Retina (tissue), 1 donor: ENCODE data around the gene DSG3.
"Not testable (repeated sequence)": the region's sequence is repeated elsewhere in the genome, so short reads cannot be mapped to it uniquely, and the experiment has no call there.

Experiments used
- DNase-seq: peaks from one replicate; pipeline ENCODE4 v3.0.0-alpha.2; 2016

Gene DSG3

DNA sequence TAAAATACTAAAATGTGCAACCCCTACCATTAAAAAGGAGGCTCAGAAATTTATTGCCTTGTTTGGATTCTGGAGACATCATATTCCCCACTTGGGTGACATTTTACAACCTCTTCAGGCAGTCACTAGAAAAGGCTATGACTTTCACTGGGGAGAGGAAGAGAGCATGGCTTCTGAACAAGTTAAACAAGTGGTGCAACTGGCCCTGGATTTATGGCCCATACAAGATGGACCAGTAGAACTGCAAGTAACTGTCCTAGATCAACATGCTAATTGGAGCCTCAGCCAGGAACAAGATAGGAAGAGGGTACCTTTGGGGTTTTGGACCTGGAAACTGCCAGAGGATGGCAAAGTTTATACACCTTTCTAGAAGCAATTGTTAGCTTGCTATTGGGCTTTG, 46.4 kb downstream of the DSG3 start:
- DNase-seq = no peak

DNA sequence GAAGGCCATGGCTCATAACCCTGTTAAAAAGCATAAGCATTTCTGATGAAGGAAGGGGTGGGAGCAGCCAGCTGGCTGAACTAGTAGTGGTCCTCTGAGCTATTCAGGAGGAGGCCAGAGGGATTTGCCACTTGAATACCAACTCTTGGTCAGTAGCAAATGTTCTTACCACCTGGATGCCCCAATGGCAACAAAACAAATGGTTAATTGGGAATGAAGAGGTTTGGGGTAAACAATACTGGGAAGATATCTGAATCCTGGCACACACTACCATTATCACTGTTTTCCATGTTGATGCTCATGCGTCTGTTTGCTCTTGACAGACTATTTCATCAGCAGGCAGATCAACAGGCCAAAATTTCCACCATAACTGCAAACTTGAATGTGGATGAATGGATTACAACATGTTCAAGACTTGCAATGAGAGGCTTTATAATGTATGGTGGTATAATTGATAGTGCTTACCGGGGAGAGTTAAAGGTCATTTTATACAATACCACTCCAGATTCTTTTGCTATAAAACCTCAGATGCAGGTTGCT, 47.2 kb downstream of the DSG3 start:
- not testable (repeated sequence) for DNase-seq

DNA sequence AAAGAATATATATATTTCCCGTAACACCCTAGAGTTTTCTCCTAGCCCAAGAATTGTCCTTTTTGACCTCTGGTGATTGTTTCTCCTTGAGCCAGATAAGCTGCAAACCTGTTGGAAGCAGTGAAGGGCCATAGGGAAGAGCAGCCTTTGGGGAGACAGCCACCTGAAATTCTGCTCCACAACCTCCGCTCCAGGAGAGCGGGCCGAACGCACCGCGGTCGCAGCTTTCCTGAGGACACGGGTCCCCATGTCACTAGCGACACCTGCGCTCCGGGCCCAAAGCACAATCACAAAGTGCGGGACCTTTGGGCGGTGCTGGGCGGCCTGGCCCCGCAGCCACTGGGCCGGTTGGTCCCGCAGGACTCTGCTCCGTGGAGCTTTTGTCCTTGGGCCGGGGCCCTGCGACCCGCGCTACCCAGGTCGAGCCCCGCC, 49.9 kb downstream of the DSG3 start:
- peak; percentile 72 for DNase-seq

DNA sequence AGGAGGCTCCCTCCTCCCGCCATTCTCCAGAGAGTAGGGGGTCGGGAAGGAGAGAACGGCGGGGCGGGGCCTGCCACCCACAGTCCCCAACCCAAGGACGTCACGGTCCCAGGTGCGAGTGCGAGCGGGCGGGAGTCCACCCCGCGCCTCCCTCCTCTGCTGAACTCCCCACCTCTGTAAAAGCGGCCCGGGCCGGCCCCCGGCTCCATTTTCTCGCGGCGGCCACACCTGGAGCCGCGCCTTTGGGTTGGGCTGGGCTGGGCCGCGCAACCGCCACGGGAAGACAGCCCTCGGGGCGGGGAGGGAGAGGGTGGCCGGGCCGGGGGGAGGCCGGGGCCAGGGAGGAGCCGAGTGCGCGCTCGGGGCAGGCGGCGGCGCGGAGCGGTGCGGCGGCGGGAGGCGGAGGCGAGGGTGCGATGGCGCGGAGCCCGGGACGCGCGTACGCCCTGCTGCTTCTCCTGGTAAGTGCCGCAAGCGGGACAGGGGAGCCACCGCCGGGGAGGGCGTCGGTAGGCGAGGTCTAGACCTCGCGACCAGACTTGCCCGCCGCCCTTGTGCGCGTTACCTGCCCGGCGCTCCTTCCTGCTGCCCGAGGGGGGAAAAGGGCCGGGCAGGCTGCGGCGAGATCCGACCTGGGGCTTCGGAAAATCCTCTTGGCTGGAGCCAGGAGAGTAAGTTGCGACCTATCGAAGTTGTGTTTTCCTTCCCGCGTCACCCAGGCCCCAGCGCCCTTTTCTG, 50.5 kb downstream of the DSG3 start, which contains the start of gene DSG2:
DSG2 (plus strand) TSS at position 342 of the 738 bp plus-strand sequence; CDS start at position 417, 75 bp downstream.
- DNase-seq = peak; percentile 83

DNA sequence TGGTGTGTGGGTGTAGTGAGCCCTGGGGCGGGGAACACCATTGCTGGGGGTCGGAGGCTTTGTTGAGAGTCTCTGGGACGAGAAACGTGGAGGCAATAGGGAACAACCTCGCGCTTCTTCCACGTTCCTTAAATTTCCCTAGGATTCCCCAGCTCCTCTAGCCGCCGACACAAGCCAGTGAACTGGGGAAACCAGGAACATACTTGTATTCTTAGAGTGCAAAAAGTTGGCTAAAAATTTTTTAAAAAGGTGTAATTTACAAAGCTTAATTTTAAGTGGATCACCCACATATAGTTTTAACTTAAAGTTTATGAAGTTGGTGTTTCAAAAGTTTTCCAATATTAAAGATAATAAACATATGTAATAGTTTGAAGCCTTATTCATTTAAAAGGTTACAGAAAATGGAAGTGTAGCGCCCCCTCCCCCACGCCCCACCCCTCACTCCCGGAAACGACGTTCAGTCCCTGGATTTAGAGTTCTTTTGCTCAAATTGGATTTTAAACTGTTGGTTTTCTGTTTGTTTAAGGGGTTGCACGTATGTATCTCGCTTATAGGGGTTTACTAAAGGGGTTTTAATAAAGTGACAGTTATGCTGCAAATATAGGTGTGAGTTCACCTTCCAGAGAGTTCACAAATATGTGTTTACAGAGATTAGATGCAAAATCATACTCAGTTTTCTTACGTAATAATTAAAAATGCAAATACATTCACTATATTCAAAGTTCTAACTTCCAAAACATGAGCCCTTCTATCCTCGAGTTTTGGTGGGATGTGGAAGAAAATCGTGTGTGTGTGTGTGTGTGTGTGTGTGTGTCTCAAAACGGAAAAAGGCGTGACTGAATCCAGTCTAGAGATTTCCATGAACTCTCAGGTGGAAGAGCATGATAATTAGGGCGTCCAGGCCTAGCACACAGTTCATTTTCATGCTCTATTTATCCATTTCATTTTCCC, 51.3 kb downstream of the DSG3 start:
- no peak for DNase-seq

DNA sequence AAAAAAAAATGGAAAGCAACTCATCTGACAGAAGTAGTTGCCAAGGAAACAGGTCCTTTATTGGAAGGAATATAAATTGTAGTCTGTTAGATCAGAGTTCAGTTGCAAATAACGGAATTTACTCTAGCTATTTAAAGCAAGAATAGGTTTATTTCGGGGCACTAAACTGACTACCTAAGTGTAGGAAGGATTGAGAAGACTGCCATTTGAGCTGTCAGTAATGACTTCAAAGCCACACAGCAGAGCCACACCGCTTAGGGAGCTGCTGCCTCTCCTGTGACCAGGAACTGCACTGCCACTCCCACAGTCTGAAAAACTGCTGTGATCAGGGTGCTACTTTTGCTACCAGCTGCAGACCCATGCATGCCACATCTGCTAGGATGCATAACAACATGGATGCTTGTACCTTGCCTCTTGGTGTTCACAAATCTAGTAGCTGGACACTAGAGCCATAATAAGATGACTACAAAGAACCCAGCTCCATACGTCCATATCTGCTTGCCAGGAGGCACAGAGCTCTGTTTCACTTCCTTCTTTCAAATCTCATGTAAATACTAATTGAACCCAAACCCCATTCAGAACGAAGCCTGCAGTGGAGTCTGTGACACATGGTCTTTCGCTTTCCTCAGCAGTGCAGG, 52.6 kb downstream of the DSG3 start:
- no peak for DNase-seq

DNA sequence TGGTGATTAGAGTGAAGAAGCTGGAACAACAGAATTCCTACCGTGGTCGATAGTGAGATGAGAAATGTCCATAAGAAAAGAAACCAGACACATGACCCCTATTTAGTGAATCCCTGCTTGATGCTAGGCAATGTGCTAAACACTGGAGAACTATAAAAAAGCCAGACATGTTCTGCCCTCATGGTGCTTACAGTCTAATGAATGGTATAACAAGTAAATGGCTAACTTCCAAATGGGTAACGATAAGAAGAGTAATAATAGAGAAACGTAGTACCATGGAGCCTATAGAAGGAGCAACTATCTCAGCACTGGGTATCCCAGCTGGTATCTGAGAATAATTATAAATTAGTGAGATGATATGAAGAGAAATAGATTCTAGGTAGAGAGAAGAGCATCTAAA, 55.5 kb downstream of the DSG3 start:
- no peak for DNase-seq

DNA sequence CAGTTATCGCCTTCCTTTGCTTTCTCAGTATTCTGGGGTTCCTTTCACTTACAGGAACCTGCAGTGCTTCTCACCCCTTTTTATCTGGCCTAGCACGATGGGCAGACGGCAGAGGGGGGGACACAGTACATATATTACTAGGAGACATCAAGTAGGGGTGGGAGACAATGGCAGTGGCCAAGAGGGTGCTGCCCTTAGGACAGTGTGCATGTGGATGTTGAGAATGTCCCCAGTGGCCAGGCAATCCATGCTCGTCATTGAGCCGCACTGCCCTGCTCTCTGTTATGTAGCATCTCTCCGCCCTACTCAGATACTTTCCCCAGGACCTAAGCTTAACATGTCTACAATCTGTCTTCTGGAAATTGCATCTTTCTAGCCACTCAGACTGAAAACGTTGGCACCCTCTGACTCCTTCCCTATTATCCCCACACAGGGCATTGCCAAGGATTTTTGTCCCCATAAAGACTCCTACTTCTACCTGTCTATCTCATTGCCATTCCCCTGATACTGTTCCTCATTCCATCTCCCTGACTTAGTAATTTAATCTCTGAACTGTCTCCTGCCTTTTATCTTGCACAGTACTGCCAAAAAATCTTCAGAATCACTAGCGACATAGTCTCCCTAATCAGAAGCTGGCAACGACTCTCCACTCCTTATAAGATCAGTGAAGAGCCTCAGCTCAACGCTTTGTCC, 57.1 kb downstream of the DSG3 start:
- no peak for DNase-seq

DNA sequence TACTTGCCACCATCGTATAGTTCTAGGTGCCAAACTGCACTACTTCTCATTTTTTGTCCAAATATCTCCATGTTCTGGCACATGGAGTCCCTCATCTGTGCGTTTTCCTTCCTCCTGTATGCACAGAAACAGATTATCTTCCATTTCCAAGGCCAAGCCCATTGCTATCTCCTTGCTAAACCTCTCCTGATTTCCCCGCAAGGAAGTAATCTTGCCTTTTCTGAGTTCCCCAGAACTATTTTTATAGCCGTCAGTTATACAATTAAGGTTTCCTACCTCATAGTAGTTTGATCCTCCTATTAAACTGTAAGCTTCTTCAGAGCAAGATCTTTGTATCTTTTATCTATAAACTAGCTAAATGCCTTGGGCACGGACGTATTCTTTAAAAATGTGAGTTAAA, 57.6 kb downstream of the DSG3 start:
- no peak for DNase-seq

DNA sequence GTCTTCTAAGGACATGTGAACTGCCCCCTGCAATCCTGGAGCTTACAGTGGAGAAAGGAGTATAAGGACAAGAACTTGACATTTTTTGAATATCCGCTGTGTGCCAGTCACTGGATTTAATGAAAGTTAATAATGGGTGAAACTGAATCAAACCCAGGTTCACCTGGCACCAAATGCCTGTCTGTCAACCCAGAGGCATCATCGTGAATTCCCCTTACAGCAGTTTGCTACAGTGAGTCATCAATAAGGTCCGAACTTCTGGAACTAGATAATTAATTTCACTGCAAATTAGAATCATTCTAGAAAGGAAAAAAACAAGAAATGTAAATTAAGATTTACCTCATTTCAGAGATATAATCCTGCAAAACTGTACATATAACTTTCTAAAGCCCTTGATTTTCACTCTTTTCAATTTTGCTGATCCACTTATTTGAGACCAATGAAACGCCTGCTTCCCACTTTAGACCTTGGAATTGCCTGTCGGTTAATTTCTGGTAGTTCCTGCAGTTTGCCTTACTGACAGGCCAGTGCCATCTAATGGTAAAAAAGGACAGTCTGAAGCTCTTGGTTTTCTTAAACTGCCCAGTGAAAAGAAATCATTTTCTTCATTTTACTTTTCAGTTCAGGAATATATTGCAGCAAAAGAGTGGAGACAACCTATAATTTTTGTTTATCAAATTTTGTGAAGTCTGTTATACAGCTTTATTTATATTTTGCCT, 58.6 kb downstream of the DSG3 start:
- no peak for DNase-seq

DNA sequence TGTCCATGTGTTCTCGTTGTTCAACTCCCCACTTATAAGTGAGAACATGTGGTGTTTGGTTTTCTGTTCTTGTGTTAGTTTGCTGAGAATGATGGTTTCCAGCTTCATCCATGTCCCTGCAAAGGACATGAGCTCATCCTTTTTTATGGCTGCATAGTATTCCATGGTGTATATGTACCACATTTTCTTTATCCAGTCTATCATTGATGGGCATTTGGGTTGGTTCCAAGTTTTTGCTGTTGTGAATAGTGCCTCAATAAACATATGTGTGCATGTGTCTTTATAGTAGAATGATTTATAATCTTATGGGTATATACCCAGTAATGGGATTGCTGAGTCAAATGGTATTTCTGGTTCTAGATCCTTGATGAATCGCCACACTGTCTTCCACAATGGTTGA, 59.6 kb downstream of the DSG3 start:
- not testable (repeated sequence) for DNase-seq

DNA sequence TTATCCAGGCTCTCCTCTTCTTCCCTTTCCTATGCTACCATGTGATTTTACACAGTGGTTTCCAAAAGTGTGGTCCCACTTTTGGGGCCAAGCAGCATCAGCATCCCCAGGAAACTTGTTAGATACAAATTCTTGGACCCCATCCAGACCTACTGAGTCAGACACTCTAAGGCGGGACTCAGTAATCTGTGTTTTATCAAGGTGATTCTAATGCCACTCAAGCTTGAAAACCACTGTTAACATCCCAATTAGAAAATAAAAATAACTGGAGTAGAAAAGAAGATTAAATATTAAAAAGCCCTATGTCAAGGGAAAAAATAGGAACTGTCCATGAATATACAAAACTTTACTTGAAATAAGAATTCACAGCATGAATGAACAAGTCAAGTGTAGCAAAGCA, 61.2 kb downstream of the DSG3 start:
- no peak for DNase-seq

DNA sequence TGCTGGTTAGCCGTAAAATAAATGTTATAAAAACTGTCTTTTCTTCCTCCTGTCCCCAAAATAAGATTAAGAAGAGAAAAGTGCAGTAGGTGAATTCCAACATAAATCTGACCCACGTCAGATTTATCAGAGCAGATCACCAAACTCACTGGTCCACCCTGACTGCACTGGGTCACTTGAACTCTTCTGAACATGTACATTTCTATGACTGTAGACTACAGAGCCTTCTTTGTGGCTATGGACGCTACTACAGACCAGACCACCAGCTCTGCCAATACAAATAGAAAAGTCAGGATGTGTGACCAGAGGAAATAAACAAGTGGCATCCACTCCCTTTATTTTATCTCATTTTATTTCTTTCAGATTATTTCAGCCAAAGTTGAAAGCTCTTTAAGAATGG, 62.0 kb downstream of the DSG3 start:
- no peak for DNase-seq

DNA sequence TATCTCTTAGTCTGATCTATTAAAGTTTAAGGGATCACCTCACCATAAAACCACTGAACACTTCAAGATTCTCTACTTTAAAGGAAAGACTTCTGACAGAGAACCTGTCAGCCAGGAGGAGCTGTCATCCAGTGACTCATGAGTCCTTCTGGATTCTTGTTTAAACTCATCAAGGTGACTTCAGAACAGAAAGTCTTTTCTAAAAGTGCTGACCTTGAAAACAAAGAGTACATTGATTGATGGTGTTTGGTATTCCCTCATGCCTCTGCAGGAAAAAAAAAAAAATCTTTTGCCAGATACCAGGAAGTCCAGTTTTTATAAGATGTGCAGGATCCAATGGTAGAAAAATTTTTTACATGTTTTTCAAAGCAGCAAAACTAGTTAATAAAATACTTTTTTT, 62.8 kb downstream of the DSG3 start:
- no peak for DNase-seq

DNA sequence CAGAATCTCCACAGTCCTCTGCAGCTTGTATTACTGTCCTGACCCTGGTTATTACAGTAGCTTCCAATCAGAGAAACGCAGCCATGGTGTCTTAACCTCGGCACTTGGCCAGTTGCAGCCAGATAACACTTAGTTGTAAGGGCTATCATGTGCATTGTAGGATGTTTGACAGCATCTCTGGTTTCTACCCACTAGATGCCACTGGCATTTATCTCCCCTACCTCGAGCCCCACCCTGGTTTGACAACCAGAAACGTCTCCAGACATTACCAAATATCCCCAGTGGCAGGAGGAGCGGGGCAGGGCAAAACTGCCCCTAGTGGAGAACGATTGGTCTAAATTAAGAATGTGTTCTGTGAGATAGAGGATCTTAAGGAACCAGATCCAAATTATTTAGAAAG, 63.6 kb downstream of the DSG3 start:
- no peak for DNase-seq

DNA sequence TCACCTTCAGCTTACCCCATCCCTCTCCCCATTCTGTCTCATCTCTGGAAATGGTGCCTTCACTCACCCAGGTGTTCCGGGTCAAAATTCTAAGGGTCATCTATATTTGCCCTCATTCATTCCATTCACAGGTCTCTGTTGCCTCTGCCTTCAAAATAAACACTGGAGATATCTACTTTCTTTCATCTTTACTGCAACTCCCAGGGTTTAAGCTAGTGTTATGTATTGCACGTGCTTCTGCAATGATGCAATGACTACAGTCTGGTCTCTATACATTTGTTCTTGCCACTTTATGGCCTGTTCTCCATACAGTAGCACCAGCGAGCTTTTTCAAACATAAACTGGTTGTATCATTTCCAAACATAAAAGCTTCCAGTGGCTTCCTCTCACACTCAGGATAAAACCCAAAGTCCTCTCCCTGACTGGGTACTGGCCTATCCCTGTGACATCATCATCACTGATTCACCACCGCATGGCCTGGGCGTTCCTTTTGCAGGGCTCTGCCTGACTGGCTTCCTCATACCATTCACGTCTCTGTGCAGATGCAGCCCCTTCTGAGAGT, 64.7 kb downstream of the DSG3 start:
- DNase-seq = no peak

DNA sequence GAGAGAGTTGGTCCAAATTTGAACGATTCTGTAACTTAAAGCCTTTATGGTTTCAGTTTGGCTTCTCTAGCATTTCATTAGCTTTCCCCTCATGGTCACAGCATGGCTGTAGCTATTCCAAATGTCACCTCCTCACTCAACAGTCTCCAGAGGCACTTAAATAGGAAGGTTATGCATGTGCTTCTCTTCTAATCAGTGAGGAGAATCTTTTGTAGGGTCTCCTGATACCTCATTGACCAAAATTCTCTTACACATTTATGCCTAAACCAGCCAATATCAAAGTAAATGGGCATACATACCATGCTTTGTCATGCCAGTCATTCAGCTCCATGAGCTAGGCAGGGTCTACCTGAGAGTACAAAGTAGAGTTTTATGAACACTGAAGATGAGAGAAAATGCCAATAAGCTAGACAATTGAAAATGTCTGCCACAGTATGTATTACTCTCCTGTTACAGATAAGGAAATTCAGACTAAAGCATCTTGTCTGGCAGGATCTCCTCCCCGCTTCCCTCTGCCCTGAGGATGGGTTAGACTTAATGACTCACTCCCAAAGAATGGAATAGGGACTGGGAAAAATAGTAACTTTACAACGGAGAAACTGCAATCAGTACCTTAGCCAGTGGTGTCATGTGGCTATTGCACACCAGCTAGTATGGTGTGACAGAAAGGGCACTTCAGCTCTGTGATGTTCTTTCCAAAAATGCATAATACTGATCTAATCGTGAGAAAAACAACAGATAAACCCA, 65.8 kb downstream of the DSG3 start:
- DNase-seq = no peak

DNA sequence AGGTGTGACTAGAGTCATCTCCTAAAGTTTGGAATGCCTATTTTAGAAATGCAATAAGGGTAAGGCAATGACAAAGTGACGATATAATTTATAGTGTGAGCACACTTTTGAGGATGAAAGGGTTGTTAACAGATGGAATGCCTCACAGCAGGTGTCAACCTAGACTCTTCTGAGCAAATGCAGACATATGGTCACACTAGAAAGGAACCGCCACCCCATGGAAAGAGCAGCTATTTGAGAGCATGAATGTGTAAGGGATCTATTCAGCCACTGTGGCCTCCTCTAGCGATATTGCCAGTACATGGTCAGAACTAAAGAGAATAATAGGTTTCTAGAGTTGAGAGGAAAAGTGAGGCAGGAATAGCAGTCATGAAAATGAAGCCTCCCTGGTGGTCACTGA, 68.9 kb downstream of the DSG3 start:
- no peak for DNase-seq

DNA sequence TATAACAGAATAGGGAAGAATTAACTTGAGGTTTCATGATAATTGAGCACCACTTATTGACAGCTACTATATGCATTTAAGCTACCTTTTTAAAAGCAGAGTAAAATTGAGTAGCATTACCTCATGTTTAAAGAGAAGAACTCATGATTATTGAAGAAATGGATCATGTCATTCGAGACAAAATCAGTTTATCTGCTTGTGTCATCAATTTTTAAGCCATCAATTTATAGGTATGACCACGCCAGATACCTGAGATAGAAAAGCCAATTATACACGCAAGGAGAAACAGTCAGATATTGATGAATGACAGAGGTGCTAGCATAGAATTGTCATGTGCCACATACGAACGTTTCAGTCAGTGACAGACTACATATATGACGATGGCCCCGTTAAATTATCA, 78.8 kb downstream of the DSG3 start:
- DNase-seq = no peak
